NCI-H345 (cell line): ENCODE measurements around the gene RAMP3.
"Not testable (repeated sequence)": the region's sequence is repeated elsewhere in the genome, so short reads cannot be mapped to it uniquely, and the experiment has no call there.

ENCODE experiments used
- DNase-seq: peaks from one replicate; lab custom pipeline; 2025; lab: John Stamatoyannopoulos, UW

Gene RAMP3

GRCh38 chr7:45193828-45194227 lies 36.2 kb downstream of the RAMP3 start:
- no peak for DNase-seq

GRCh38 chr7:45196374-45196773 lies 38.8 kb downstream of the RAMP3 start:
- no peak for DNase-seq

GRCh38 chr7:45197461-45197860 lies 39.9 kb downstream of the RAMP3 start:
- DNase-seq = no peak

GRCh38 chr7:45198986-45199385 lies 41.4 kb downstream of the RAMP3 start:
- DNase-seq = no peak

- no peak for DNase-seq
Measured at GRCh38 chr7:45199506-45199905, 41.9 kb downstream of the RAMP3 start.

- no peak for DNase-seq
Measured at GRCh38 chr7:45202625-45203024, 45.0 kb downstream of the RAMP3 start.

- no peak for DNase-seq
Measured at GRCh38 chr7:45203036-45203435, 45.4 kb downstream of the RAMP3 start.

- no peak for DNase-seq
Measured at GRCh38 chr7:45203459-45203858, 45.9 kb downstream of the RAMP3 start.

GRCh38 chr7:45203936-45204445 lies 46.4 kb downstream of the RAMP3 start:
- DNase-seq = no peak

GRCh38 chr7:45206266-45206665 lies 48.7 kb downstream of the RAMP3 start:
- DNase-seq = not testable (repeated sequence)

GRCh38 chr7:45209909-45210308 lies 52.3 kb downstream of the RAMP3 start:
- not testable (repeated sequence) for DNase-seq

- DNase-seq = no peak
Measured at GRCh38 chr7:45211066-45211465, 53.5 kb downstream of the RAMP3 start.

- DNase-seq = no peak
Measured at GRCh38 chr7:45211958-45212357, 54.4 kb downstream of the RAMP3 start.

GRCh38 chr7:45212606-45213005 lies 55.0 kb downstream of the RAMP3 start:
- DNase-seq = no peak

GRCh38 chr7:45215601-45216062 lies 58.0 kb downstream of the RAMP3 start:
- DNase-seq = peak; percentile 75

- no peak for DNase-seq
Measured at GRCh38 chr7:45216181-45216580, 58.6 kb downstream of the RAMP3 start.

- no peak for DNase-seq
Measured at GRCh38 chr7:45216622-45217165, 59.1 kb downstream of the RAMP3 start.

- DNase-seq = no peak
Measured at GRCh38 chr7:45217358-45217757, 59.8 kb downstream of the RAMP3 start.

- no peak for DNase-seq
Measured at GRCh38 chr7:45219130-45219529, 61.5 kb downstream of the RAMP3 start.

- no peak for DNase-seq
Measured at GRCh38 chr7:45219801-45220435, 62.3 kb downstream of the RAMP3 start.

- DNase-seq = no peak
Measured at GRCh38 chr7:45220846-45221618, 63.4 kb downstream of the RAMP3 start.

GRCh38 chr7:45221896-45222604 lies 64.5 kb downstream of the RAMP3 start:
- no peak for DNase-seq
